HG03280 (cell line): ENCODE data around the gene PDK2.

Source experiments
- ATAC-seq: cut with Tn5 transposase; IDR thresholded peaks from one replicate; pipeline ENCODE4 v1.9.1; 2021; ENCODE audit warnings: mild to moderate bottlenecking, moderate library complexity; ENCODE audit not compliant: unreplicated experiment

Gene PDK2

GRCh38 chr17:50099003-50099402 is 3.9 kb downstream of the PDK2 start:
- no peak for ATAC-seq

DNA sequence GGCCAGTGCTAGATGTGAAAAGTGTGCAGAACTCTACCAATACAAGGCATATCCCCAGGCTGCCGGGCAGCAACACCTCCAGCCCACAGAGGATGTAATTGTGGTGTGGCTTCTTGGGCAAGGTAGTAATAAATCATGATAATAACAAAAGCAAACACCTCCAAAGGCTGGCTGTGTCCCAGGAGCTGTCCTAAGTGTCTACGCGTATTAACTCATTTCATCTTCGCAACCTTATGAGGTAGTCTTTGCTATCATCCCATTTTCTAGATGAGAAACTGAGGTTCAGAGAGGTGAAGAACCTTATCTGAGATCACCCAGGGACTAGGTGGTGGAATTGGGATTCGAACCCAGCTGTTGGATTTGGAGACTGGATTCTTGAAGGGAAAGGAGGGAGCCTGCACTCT is 5.3 kb downstream of the PDK2 start:
- no peak for ATAC-seq

- ATAC-seq = no peak
Measured at GRCh38 chr17:50100921-50101345, 5.8 kb downstream of the PDK2 start.

- no peak for ATAC-seq
Measured at GRCh38 chr17:50101346-50102163, 6.4 kb downstream of the PDK2 start.

GRCh38 chr17:50102164-50102991 is 7.2 kb downstream of the PDK2 start:
- ATAC-seq = no peak

- no peak for ATAC-seq
Measured at GRCh38 chr17:50103252-50103651, 8.1 kb downstream of the PDK2 start.

DNA sequence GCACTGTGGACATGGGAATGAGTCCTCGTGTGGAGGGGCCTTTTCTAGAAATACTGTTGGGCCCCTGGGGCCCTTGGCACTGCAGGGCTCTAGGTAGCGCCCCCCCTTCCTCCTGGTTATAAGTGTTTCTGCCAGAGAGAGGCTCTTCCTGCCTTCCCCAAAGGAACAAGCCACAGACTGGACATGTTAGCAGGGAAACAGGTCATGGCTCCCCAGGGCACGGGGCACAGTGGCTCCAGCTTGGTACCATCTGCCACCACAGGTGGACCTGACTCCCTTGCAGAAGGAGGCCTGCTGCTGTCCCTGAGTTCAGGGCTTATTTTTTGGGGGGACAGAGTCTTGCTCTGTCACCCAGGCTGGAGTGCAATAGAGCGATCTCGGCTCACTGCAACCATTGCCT is 8.8 kb downstream of the PDK2 start:
- no peak for ATAC-seq

- ATAC-seq = no peak
Measured at GRCh38 chr17:50105811-50106210, 10.7 kb downstream of the PDK2 start.

GRCh38 chr17:50106393-50107131 is 11.4 kb downstream of the PDK2 start:
- ATAC-seq = no peak

DNA sequence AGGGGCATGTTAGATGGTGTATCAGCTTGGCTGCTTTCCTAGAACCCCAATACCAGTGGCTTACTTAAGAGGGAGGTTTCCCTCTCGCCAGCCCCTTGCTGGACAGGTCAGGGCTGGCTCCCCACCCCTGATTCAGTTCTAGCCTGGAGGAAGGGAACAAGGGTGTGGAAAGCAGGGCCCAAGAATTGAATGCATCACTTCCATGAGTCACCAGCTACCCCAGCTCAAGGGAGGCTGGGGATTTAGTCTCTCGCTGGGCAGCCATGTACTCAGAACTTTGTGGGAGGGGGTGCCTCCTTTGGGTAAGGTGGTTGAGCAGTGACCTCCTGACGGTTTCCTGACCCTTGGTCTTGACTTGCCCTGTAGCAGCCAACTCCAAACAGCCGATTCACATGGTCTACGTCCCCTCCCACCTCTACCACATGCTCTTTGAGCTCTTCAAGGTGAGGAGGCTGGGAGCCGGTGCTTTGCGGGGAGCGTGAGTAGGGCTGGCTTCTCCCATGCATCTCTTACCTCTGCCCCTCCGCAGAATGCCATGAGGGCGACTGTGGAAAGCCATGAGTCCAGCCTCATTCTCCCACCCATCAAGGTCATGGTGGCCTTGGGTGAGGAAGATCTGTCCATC is 12.8 kb downstream of the PDK2 start:
- ATAC-seq = no peak

GRCh38 chr17:50108556-50108955 is 13.4 kb downstream of the PDK2 start:
- no peak for ATAC-seq

- no peak for ATAC-seq
Measured at GRCh38 chr17:50109207-50109606, 14.1 kb downstream of the PDK2 start.

- no peak for ATAC-seq
Measured at GRCh38 chr17:50109785-50110184, 14.6 kb downstream of the PDK2 start.

DNA sequence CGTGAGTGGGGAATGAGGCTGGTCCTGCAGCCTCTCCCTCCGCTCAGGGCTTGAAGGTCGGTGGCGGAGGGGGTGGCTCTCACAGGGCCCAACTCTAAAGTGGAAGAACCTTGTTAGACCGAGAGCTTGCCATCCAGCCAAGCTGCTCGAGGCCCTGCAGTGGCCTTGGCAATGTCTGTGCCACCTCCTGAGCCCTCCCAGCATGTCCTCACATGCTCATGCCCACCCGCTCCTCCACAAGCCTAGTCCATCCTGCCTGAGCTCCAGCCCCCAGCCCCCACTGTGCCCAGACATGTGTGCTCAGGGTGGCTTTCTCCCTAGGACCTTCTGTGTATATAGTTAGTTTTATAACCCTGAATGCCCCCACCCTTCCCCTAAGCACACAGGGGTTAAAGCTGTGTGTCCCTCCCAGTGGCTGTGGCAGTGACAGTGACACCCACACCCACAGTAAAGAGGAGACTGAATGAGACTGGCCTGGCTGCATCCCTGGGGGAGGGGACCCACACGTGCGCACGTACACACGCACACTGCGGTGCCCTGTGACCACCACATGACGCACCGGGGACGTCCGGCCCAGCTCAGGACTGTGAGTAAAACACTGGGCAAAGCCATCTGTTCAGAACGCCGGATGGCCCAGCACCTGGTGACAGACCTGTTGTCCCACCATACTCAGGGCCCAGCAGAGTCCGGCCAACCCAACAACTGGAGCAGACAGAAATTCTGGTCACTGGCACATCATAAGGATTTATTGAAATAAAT is 15.6 kb downstream of the PDK2 start:
- ATAC-seq = no peak

DNA sequence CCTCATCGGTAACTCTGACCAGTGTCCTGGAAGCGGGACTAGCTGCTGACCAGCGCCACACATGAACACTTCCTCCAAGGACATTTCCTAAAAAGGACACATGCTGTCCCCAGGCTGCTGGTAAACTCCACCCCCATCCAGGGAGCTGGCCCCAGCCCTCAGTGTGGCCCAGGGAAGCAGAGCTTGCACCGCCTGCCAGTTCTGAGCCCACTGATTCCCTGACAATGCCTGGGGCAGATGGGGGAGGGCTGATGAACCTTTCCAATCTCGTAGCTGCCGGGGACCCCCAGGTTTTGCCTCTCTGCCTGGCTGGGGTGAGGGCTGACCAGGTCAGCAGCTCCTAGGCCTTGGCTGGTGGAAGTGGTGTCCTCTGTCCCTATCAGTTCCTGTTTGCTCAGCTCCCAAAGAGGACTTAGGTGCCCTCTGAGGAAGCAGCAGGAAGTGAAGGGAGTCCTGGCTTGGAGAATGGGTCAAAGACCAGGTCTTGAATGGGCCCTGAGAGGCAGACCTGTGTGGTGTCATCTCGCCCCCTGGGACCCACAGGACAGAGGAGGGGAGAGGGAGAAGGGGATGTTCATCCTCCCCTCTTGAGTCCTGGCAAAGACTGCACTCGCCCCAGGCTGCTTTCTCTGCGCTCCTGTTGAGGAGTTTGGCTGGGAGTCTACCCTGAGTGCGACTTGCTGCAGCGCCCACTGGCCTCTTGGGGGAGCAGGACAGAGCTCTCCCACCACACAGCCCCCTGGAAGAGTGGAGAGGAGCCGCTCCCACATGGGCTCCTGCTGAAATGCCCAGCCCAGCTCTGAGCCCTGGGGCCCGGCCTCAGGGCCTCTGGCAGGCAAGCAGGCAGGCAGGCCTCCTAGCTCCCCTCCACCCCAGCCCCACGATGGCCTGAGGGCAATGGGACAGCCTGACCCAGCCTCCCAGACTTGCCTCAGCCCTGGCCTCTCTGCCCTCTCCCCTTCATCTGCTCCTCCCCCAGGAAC is 16.8 kb downstream of the PDK2 start:
- ATAC-seq = no peak

DNA sequence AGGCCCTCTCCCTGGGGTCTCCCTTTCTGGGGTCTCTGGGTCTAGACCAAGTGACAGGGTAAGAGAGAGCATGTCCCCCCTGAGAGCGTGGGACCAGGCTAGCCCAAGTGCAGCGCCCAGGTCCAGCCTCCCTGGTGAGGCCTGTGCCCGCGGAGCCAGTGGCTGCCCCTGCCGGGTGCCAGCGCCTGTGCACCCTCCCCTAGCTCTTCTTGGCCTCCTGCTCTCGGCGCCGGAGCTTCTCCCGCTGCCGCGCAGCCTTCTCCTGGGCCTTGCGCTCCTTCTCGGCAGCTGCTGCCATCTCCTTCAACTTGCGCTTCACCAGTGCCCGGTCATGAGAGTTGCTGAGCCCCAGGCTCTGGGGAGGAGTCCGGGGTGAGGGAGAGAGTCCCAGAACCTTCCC is 17.5 kb downstream of the PDK2 start:
- ATAC-seq = no peak

DNA sequence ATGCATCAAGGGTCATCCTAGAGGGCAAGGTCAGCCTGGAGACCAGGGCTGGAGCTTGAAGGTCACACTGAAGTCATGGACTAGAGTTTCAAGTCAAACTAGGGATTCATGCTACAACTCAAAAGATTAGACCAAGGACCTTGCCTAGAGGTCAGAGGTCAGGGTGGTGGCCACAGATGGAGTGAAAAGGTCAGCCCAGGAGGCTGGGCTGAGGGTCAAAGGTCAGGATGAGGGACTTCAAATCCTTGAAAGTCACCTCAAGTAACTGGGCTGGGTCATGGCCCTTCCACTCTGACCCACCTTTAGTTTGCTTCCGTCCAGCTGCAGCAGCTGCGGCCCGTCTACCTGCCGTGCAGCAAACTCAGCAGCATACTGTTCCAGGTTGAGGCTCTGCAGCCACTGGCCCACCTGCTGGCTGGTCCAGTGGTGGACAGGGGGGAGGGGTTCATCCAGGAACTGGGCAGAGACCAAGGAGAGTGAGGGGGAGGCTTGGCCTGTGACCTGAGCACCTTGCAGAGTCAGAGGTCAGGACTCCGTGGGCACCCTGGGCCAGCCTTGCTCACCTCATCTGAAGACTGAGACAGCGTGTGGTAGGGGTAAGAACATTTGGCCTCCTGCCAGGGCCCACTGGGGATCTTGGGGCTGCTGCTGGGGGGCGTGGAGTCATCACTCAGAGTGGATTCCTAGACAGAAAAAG is 18.6 kb downstream of the PDK2 start:
- ATAC-seq = no peak

DNA sequence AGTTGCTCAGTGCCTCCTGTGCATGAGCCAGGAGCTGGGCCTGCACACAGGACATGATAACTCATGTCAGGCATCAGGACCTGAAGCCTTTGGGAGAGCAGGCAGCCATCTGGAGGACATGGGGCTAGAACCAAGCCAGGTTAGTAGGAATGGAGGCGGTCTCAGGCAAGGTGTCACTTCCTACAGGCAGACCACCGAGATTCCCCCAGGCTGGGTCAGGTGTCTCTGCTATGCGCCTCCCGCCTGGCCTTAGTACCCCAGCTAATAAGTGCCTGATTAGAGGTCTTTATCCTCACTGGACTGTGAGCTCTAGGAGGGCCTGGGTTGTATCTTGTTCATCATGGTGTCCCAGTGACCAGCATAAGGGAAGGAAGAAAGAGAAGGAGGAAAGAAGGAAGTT is 19.2 kb downstream of the PDK2 start:
- no peak for ATAC-seq
